ENCODE data around the gene PRL. TPM values are rescaled to one million over a fixed set of nuclear protein-coding genes. Genes with fewer than 3 reads are reported as not detected.

Gene PRL
- total and polyA plus RNA-seq, 4 donors, result not detected

- TF ChIP-seq ZBTB33 (IDR thresholded peaks at IDR 0.05), result no peak
- TF ChIP-seq HNF4A (conservative IDR thresholded peaks at IDR 0.05), result no peak
- no peak for TF ChIP-seq MAX (IDR thresholded peaks at IDR 0.05)
- TF ChIP-seq FOXA1 (IDR thresholded peaks at IDR 0.05), result no peak
Observed at GRCh38 chr6:22328474-22328873, 31.6 kb upstream of the PRL start (continued).

- no peaks in the 10 kb centered on the region for H3K27me3 ChIP-seq (ENCODE audit: control insufficient read depth in 4 of 4, insufficient read depth in 4 of 4, low read length in 3 of 4)
- H3K4me1 ChIP-seq (ENCODE audit: control insufficient read depth in 4 of 4, insufficient read depth in 4 of 4, low read length in 3 of 4), result no peaks in the 10 kb centered on the region
- no peak overlapping the region for H3K27ac ChIP-seq (ENCODE audit: low read depth in 1 of 2, low read length in 2 of 2)
- H3K9me3 ChIP-seq (ENCODE audit: control insufficient read depth in 4 of 4, low read length in 3 of 4), result peaks cover 0 to 3% (median 0%) of the 10 kb centered on the region in 4 donors
- H3K9ac ChIP-seq (ENCODE audit: low read depth in 1 of 2, low read length in 2 of 2), result no peak overlapping the region
- no peaks in the 10 kb centered on the region for H3K36me3 ChIP-seq (ENCODE audit: control insufficient read depth in 4 of 4, insufficient read depth in 3 of 4, low read depth in 1 of 4, low read length in 3 of 4)
- TF ChIP-seq RXRA (IDR thresholded peaks at IDR 0.05) (no peak), CTCF (IDR thresholded peaks at IDR 0.05; ENCODE audit: low read depth, low read length, missing input control) (no peak), REST (IDR thresholded peaks at IDR 0.05) (no peak), TAF1 (conservative IDR thresholded peaks at IDR 0.05) (no peak), MAX (IDR thresholded peaks at IDR 0.05) (no peak), HNF4A (conservative IDR thresholded peaks at IDR 0.05) (no peak), FOXA2 (IDR thresholded peaks at IDR 0.05) (no peak), GABPA (IDR thresholded peaks at IDR 0.05 in 1 of 2, conservative IDR thresholded peaks at IDR 0.05 in 1 of 2) (no peak), JUND (IDR thresholded peaks at IDR 0.05) (no peak), SP1 (IDR thresholded peaks at IDR 0.05) (no peak), YY1 (IDR thresholded peaks at IDR 0.05) (no peak), ZBTB33 (IDR thresholded peaks at IDR 0.05) (no peak), EGR1 (IDR thresholded peaks at IDR 0.05; ENCODE audit: low read depth in 2 of 2) (no peak), ATF3 (IDR thresholded peaks at IDR 0.05) (no peak), FOXA1 (IDR thresholded peaks at IDR 0.05) (no peak), RAD21 (IDR thresholded peaks at IDR 0.05) (no peak), NR2F2 (IDR thresholded peaks at IDR 0.05) (no peak), HNF4G (IDR thresholded peaks at IDR 0.05) (no peak)
- 88% methylated on average over 2 of the region's 2 CpGs for WGBS
- no peak overlapping the region for H3K4me3 ChIP-seq (ENCODE audit: low read depth in 1 of 3, low read length in 3 of 3)
- no peak for DNase-seq (ENCODE audit: low spot score)
Observed at GRCh38 chr6:22327881-22328280, 31.0 kb upstream of the PRL start.

Measured in liver (tissue), 9 donors.